HG03045 (cell line): ENCODE data around the gene RASA4B.
"Not testable (repeated sequence)": the region's sequence is repeated elsewhere in the genome, so short reads cannot be mapped to it uniquely, and the experiment has no call there.

Experiments used
- ATAC-seq: cut with Tn5 transposase; IDR thresholded peaks from one replicate; pipeline ENCODE4 v1.9.1; 2021; ENCODE audit warnings: mild to moderate bottlenecking, moderate library complexity; ENCODE audit not compliant: unreplicated experiment

Gene RASA4B

DNA sequence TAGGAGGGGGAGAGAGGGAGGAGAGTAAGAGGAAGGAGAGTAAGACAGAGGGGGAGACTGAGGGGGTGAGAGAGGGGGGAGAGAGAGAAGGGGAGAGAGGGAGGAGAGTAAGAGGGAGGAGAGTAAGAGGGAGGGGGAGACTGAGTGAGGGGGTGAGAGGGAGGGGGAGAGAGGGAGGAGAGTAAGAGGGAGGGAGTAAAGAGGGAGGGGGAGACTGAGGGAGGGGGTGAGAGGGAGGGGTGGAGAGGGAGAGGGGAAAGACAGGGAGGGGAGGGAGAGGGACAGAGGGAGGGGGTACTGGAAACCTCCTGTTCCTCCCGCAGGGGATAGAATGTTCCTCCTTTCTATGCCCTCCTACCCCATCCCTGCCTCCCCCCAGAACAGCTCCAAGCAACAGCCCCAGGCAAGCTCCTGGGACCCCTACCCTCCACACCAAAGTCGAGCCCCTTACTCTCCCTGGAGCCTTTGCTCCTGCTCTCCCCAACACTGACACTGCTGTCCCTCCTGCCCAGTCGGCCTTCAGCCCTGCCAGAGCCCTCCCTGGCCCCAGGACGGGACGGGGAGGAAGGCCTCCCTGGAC lies 4.8 kb downstream of the RASA4B start:
- not testable (repeated sequence) for ATAC-seq

DNA sequence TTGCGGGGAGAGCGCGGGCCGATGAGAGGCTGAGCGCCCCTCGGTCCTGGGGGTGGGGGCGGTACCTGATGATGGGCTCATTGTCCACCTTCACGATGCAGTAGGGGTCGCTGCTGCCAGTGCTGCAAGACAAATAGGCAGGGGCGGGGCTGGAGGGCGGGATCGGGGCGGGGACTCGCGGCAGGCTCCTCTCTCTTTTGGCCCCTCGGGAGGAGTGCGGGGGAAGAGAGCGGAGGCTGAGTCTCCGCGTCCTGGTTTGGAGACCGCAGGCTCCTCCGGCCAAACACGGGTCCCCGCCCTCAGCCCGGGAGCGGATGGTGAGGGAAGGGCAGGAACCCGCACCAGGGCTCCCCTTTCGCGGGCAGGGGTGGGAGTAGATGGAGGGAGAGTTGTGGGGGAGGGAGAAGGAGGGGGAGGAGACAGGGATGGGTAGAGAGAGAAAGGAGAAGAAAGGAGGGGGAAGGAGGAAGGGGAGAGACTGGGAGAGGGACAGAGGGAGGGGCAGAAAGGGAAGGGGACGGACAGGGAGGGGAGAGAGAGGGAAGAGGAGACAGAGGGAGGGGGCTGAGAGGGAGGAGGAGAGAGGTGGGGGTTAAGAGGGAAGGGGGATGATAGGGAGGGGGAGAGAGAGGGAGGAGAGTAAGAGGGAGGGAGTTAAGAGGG lies 5.6 kb downstream of the RASA4B start:
- not testable (repeated sequence) for ATAC-seq

DNA sequence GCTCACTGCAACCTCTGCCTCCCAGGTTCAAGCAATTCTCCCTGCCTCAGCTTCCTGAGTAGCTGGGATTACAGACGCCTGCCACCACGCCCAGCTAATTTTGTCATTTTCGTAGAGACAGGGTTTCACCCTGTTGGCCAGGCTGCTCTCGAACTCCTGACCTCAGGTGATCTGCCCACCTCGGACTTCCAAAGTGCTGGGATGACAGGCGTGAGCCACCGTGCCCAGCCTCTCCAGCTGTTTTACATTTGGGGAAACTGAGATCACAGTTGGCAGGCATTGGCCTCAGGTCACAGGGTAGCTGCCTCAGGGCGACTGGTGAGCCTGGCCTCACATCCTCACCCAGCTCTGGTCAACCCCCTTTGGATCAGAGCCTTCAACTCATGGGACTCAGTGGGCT lies 7.0 kb downstream of the RASA4B start:
- ATAC-seq, result not testable (repeated sequence)

DNA sequence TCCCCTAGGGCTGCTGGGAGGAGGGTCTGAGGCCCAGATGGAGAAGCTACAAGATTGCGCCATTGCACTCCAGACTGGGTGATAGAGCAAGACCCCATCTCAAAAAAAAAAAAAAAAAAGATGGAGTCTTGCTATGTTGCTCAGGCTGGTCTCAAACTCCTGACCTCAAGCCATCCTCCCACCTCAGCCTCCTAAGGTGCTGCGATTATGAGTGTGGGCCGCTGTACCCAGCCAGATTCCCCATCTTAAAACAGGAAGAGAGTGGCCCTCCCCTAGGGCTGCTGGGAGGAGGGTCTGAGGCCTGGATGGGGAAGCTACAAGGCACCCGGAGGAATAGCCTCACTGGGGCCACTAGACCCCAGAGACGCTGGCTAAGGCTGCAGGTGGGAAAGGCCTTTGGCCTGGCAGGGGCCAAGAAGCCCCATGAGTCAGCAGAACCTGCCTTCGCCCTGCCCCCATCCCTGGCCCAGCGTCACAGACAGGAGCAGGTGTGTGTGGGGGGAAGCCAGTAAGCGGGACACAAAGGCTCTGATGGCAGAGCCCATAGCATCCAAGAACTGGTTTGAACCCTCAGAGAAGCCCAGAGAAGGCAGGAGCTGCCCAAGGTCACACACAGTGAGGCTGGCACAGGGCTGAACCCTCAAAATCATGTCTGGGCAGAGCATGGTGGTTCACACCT lies 10.0 kb downstream of the RASA4B start:
- ATAC-seq, result not testable (repeated sequence)

DNA sequence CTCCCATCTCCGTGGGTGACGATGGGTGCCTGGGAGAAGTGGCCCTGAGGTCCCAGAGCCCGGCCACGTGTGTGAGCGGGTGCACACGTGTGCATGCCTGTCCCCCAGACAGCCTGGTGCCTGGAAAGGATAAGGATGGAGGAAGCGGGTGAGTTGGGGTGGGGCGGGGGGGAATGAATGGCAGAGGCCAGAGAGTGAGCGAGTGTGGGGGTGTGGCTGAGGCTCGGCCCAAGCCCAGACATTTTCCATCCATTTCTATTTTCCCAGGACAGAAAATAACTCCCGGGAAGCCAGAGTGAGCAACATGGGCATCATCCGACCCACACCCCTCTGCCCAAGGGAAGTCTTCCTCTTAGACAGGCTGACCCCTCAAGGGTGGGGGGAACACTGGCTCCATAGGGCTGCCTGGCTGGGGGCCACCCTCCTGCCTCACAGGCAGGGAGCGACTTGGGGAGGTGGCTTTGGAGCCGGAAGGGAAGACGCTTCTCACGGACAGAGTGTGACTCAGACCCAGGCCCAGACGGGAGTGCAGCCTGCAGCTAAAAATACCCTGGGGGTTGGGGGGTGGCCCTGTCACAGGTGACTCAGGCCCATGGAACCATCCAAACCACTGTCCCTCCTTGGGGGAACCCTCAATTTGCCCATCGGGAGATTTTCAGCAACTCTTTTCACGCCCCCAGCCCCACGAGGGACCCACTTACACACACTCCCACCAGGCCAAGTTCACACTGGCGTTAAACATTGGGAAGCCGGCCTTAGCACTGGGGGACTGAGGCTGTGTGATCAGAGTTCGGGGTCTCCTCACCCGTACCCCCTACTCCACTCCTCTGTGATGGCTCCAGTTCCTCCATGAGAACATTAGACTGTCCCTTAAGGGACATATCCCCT lies 12.0 kb downstream of the RASA4B start:
- not testable (repeated sequence) for ATAC-seq

DNA sequence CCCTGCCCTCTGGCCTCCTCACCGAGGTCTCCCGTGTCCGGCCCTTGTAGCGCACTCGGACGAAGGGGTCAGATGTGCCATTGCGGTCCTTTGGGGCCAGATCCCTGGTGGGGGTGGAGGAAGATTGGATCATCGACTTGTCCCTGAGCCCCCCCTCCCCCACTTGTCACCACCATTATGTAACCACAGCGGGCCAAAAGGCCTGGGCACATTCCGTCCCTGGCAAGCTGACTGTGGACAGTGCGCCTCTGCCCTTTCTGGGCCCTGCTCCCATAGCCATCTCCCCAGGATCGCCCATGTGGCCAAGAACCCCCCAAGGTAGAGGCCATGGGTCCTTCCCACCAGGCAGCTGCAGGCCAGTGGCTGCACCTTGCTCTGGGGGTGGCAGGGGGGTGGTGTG lies 14.4 kb downstream of the RASA4B start:
- ATAC-seq, result not testable (repeated sequence)

DNA sequence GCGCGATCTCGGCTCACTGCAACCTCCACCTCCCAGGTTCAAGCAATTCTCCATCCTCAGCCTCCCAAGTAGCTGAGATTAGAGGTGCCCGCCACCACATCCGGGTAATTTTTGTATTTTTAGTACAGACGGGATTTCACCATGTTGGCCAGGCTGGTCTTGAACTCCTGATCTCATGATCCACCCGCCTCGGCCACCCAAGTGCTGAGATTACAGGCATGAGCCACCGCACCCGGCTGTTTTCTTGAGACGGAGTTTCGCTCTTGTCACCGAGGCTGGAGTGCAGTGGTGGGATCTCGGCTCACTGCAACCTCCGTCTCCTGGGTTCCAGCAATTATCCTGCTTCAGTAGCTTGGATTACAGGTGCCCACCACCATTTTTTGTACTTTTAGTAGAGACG lies 19.3 kb downstream of the RASA4B start:
- not testable (repeated sequence) for ATAC-seq

DNA sequence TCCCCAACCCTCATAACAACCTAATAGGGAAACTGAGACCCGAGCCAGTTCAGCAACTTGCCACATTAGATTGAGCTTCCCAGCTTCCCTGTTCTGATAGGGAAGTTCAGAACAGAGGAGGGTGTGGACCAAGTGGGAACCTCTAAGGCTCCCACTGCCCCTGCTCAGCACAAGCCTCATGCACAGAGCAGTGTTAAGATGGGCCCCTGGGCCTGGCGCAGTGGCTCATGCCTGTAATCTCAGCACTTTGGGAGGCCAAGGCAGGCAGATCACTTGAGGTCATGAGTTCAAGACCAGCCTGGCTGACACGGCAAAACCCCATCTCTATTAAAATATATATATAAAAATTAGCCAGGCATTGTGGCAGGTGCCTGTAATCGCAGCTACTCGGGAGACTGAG lies 20.3 kb downstream of the RASA4B start:
- ATAC-seq, result not testable (repeated sequence)

DNA sequence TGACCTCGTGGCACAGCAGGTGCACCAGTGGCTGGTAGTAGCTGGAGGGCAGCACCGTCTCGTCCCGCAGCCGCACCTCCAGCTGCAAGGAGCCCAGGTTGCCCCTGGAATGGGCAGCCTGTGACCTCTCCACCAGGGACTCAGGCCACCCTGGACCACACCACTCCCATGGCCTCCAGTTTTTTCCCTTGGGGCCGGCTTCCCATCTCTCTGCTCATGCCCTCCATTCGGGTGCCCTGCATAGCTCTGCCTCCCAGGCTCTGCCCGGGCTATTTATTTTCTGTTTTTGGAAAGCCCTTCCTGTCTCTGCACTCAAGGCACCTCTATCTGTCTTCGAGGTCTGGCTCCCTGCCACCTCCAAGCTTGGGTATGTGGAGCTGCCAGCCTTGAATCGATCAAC lies 20.7 kb downstream of the RASA4B start:
- not testable (repeated sequence) for ATAC-seq

DNA sequence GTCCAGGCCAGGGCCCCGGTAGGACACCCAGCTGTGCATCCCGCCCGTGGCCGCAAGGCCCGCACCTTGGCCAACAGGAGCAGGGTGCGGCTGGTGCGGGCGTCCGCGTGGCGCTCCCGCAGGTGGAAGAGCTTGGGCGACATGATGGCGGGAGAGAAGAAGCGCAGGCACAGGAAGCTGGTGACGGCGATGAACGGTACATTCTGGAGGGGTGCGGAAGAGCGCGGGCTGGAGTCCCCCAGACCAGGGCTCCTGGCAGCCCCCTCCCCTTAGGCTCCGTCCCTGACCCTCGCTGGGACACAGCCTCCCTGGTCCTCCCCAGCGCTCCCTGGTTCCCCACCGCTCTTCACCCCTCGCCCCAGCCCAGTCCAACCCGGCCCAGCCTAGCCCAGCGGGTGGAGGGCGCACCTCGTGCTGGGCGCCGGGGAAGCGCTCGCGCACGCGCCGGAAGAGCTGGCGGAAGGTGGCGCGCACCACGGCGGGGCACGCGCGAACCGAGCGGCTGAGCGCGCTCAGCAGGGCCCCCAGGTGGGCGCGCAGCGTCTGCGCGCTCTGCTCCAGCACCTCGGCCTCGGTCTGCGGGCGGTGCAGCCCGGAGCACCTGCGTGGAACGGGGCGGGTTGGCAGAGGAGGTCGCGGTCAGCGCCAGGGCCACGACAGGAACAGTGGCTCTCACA lies 23.0 kb downstream of the RASA4B start:
- peak; percentile 64 for ATAC-seq

DNA sequence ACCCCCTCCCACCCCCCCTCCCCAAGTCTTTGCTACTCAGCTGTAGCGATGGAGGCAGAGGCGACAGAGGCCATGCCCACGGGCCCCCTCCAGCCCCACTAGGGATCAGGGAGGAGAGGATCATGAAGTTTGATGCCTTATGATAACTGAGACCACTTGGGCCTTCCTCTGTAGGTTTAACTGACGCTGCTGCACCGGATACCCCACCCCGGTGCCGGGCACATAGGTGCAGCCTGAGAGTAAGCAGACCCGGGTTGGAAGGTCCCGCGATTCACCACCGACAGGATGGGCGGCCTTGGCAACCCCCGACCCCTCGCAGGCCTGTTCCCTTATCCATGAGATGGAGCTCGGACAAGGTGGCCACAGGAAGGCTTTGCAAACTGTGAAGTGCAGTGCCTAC lies 23.6 kb downstream of the RASA4B start:
- ATAC-seq, result peak; percentile 2

DNA sequence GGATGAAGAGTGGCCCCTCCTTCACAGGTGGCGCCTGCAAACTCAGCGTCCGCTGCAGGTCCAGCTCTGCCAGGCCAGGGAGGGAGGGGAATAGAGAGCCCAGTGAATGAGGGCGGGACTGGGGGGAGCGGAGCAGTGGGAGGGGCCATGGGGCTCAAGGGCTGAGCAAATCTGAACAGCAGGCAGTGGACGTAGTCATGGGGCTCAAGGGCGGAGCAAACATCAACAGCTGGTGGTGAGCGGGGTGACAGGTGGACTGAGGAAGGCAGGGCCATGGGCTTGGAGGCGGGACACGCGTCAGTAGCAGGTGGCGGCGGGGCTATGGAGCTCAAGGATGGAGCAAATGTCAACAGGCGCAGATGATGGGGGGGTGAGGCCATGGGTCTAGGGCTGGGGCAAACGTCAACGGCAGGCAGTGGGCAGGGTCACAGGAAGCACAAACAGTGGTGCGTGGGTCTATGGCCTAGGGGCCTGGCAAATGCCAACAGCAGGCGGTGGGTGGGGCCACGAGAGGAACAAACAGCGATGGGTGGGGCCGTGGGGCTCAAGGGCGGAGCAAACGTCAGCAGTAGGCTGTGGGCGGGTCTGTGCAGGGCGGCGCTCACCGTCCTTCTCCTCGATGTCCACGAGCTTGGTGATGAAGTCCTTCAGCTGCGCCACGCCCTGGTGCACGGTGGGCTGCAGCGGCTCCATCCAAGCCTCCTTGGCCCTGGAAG lies 24.2 kb downstream of the RASA4B start:
- ATAC-seq, result peak; percentile 37

DNA sequence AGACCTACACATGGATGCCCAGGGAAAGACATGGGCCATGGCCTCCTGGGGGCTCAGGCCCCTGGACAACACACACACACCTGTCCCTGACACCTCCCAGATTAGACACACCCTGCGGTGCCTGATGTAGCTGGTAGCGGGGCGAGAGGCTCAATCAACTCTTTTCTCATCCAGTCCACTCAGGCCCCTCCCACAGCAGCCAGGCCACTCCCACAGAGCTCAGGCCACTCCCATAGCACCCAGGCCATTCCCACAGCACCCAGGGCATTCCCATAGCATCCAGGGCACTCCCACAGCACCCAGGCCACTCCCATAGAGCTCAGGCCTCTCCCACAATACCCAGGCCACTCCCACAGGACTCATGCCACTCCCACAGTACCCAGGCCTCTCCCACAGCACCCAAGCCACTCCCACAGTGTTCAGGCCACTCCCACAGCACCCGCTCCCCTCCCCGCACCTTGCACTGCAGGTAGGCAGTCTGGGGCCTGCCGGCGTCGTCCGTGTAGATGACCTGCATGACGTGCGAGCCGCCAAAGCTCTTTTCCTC lies 27.0 kb downstream of the RASA4B start:
- ATAC-seq, result not testable (repeated sequence)

DNA sequence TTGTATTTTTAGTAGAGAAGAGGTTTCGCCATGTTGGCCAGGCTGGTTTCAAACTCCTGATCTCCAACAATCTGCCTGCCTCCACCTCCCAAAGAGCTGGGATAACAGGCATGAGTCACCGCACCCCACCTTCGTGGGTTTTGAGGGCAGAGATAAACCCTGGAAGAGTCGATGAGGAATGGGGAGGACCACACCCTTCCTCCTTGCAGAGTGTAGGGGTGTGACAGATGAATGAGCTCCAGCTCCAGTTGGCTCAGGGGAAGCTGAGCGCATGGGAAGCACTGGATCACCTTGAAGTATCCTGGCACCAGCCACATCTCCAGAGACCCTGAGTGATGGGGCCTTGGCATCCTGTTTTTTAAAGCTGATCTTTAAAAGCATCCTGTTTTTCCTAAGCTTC lies 33.3 kb downstream of the RASA4B start:
- not testable (repeated sequence) for ATAC-seq

DNA sequence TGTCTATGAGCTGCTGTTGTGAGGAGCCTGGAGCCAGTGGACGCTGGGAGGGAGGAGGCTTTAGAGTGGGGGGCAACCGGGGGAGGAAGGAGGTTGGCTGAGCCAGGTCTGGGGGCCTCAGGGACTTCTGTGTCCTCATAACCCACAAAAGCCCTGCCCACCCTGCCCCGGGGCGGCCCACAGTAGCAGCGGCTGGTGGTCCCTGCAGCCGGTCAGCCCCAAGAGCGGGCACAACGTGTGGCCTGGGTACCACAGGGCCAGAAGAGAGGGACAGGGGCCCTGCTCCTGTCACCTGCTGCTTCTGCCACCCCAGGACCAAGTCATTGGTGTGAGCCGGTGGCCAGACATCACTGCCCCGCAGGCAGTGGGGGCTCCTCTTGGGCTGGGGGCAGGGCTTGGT lies 35.6 kb downstream of the RASA4B start:
- ATAC-seq, result not testable (repeated sequence)

DNA sequence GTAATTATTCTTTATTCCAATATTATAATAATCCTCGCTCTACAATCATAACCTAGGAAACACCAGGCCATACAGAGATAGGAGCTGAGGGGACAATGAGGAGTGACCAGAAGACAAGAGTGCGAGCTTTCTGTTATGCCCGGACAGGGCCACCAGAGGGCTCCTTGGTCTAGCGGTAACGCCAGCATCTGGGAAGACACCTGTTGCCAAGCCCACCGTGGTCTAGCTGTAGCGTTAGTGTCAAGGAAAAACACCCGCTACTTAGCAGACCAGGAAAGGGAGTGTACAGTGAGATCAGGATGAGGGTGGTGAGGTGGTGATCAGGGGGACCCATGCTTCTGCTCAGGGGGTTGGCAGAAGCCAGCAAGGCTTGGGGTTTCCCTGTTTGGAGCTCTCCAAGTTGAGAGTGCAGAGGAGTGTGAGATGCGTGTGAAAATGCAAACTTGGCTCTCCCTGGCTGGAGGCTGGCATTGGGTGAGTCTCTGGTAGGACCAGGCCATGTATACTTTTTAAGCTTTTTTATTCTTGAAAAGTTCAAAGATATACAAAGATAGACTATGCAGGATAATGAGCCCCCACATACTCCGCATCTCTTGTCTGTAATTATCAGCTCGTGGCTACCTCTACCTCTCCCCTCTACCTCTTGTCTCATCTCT lies 37.5 kb downstream of the RASA4B start:
- ATAC-seq, result not testable (repeated sequence)

DNA sequence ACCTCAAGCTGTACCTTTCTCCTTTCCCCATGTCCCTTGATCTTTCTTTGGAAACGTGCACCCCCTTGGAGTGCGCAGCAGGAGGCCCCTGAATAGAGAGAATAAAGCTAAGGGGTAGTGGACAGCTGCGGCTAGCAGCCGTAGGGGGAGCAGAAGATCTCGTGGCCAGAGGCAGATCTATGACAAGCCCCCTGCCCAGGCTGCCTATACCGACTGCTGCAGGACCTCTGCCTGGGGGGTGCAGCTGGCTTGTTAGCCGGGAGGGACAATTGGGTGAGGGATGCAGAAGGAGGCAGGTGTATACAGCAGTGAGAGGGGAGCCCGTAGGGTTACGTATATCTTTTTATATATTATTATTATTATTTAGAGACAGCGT lies 38.4 kb downstream of the RASA4B start:
- peak; percentile 11 for ATAC-seq

DNA sequence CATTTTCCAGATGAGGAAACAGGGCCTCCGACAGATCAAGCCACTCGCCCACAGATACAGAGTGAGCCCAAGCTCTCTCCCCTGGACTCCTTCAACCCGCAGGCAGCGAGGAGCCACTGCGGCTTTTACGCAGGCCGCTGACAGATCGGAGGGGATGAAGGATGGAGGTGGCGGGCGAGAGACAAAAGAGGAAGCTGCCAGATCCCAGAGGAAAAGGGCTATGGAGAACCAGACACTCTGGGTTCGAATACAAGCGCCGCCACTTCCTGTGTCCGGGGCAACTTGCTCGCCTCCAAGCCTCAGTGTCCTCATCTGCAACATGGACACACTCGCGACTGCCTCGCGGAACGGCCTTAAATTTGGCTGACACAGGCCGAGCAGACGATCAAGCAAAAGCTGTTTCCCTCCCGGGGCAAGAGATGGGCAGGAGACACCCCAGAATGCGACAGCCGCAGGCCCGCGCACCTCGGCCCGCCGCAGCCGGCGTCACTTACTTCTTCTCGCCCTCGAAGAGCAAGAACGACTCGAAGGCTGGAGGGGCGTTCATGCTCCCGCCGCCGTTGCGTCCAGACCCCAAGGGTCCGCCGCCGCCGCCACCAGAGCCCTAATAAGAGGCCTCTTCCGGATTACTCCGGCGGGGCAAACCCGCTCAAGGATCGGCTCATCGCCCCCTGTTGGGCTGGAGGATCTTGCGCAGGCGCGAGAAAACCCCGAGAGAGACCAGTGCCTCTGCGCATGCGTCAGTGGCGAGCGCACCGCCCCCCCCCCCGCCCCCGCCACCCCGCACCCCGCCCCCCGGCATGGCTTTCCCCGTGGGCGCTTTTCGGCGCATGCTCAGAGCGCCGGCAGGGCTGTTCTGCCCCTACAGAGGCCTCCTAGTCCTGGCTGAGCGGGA lies 39.0 kb downstream of the RASA4B start, which contains the start of gene POLR2J:
Gene POLR2J, minus strand, starts transcription at position 609 of the 895 bp plus-strand sequence. Its CDS starts 62 bp downstream, at position 547.
- ATAC-seq, result peak; percentile 91
